Neural crest cell (in vitro differentiated cells): Measurements from ENCODE around the gene SLC27A1. TPM values are rescaled to one million over a fixed set of nuclear protein-coding genes. Genes with fewer than 3 reads are reported as not detected.

Experiments
- total RNA-seq: library from RNA; stranded (reverse); gene quantifications from 2 replicates; pipeline ENCODE4 v1.2.1, GENCODE V29; 2021

Gene SLC27A1
- total RNA-seq, 1 donor from 2014 or later, result 17.4 TPM

Other genes with a start within 250 kb of the SLC27A1 start
- 10.4 and 12.0 TPM in 2 replicates for gene OCEL1, start 244.3 kb upstream of the SLC27A1 start, total RNA-seq
- 52.8 and 57.6 TPM in 2 replicates for gene NR2F6, start 224.6 kb upstream of the SLC27A1 start, total RNA-seq
- gene USHBP1, start 205.8 kb upstream of the SLC27A1 start, total RNA-seq, result 0.23 and 0.57 TPM in 2 replicates
- gene BABAM1, start 203.1 kb upstream of the SLC27A1 start, total RNA-seq, result 79.1 and 89.3 TPM in 2 replicates
- gene ANKLE1, start 188.6 kb upstream of the SLC27A1 start, total RNA-seq, result 4.5 and 4.9 TPM in 2 replicates
- 8.1 and 8.5 TPM in 2 replicates for gene ABHD8, start 167.1 kb upstream of the SLC27A1 start, total RNA-seq
- 73.4 and 74.2 TPM in 2 replicates for gene MRPL34, start 164.7 kb upstream of the SLC27A1 start, total RNA-seq
- gene DDA1, start 161.0 kb upstream of the SLC27A1 start, total RNA-seq, result 44.9 and 49.9 TPM in 2 replicates
- 37.4 and 43.3 TPM in 2 replicates for gene ANO8, start 135.7 kb upstream of the SLC27A1 start, total RNA-seq
- 57.8 TPM in 2 replicates for gene GTPBP3, start 133.0 kb upstream of the SLC27A1 start, total RNA-seq
- gene PLVAP, start 93.2 kb upstream of the SLC27A1 start, total RNA-seq, result 0.82 and 1.8 TPM in 2 replicates
- gene CCDC194, start 76.3 kb upstream of the SLC27A1 start, total RNA-seq, result not detected in 2 replicates
- gene BST2, start 64.9 kb upstream of the SLC27A1 start, total RNA-seq, result not detected in 2 replicates
- gene MVB12A, start 50.5 kb upstream of the SLC27A1 start, total RNA-seq, result 47.6 and 48.1 TPM in 2 replicates
- gene TMEM221, start 21.9 kb upstream of the SLC27A1 start, total RNA-seq, result 0.71 and 0.96 TPM in 2 replicates
- gene NXNL1, start 9.6 kb upstream of the SLC27A1 start, total RNA-seq, result not detected in 2 replicates
- gene PGLS, start 41.1 kb downstream of the SLC27A1 start, total RNA-seq, result 91.2 and 99.7 TPM in 2 replicates
- 78.4 and 81.7 TPM in 2 replicates for gene COLGALT1, start 85.1 kb downstream of the SLC27A1 start, total RNA-seq
- gene UNC13A, start 217.8 kb downstream of the SLC27A1 start, total RNA-seq, result 5.7 and 6.4 TPM in 2 replicates
- 91.8 and 93.4 TPM in 2 replicates for gene MAP1S, start 249.0 kb downstream of the SLC27A1 start, total RNA-seq